ENCODE results near the gene SOCS1. TPM values are rescaled to one million over a fixed set of nuclear protein-coding genes. Genes with fewer than 3 reads are reported as not detected.
A peak's percentile ranks its signal among the peaks of the same experiment; 100 is the strongest.
"Not testable (repeated sequence)": the region's sequence is repeated elsewhere in the genome, so short reads cannot be mapped to it uniquely, and the experiment has no call there.

The SOCS1 gene
- total RNA-seq, 2 donors from 2014 or later = 3.2 to 3.7 TPM

- H3K27me3 ChIP-seq = no peaks in the 10 kb centered on the region
- no peaks in the 10 kb centered on the region for H3K36me3 ChIP-seq
- peak; percentile 51 for DNase-seq
- no peak overlapping the region for H3K9ac ChIP-seq (ENCODE audit: low read depth in 2 of 2, low read length in 2 of 2)
- H3K9me3 ChIP-seq = no peaks in the 10 kb centered on the region
- peak overlapping the region; percentile 53 for H3K27ac ChIP-seq
- H3K4me3 ChIP-seq = no peak overlapping the region
- intact Hi-C loops (cut with DNase I) = no loop called here
- H3K4me1 ChIP-seq = no peaks in the 10 kb centered on the region
- TF ChIP-seq CTCF (IDR thresholded peaks at IDR 0.05) = no peak
Measured at GRCh38 chr16:11224096-11224893, 31.7 kb downstream of the SOCS1 start.

- H3K27me3 ChIP-seq; H3K4me1 ChIP-seq; H3K4me3 ChIP-seq; H3K27ac ChIP-seq; intact Hi-C loops (cut with DNase I); DNase-seq; H3K9ac ChIP-seq (ENCODE audit: low read depth in 2 of 2, low read length in 2 of 2); H3K36me3 ChIP-seq; H3K9me3 ChIP-seq: not testable (repeated sequence)
Measured at GRCh38 chr16:11220507-11220906, 35.5 kb downstream of the SOCS1 start.

GRCh38 chr16:11219178-11219577 is 36.8 kb downstream of the SOCS1 start:
- TF ChIP-seq CTCF (IDR thresholded peaks at IDR 0.05) = no peak
- no peaks in the 10 kb centered on the region for H3K27me3 ChIP-seq
- H3K9ac ChIP-seq (ENCODE audit: low read depth in 2 of 2, low read length in 2 of 2) = no peak overlapping the region
- no peak overlapping the region for H3K27ac ChIP-seq
- no peaks in the 10 kb centered on the region for H3K4me1 ChIP-seq
- no peak overlapping the region for H3K4me3 ChIP-seq
- H3K36me3 ChIP-seq = no peaks in the 10 kb centered on the region
- no peak for DNase-seq
- intact Hi-C loops (cut with DNase I) = no loop called here
- H3K9me3 ChIP-seq = no peaks in the 10 kb centered on the region

GRCh38 chr16:11218604-11218962 is 37.4 kb downstream of the SOCS1 start:
- Histone ChIP-seq H3K27me3 (no peaks in the 10 kb centered on the region), H3K9ac (ENCODE audit: low read depth in 2 of 2, low read length in 2 of 2) (no peak overlapping the region), H3K27ac (no peak overlapping the region), H3K4me1 (no peaks in the 10 kb centered on the region), H3K4me3 (no peak overlapping the region), H3K9me3 (no peaks in the 10 kb centered on the region), H3K36me3 (no peaks in the 10 kb centered on the region)
- intact Hi-C loops (cut with DNase I) = no loop called here
- TF ChIP-seq CTCF (IDR thresholded peaks at IDR 0.05) = no peak
- no peak for DNase-seq

- Histone ChIP-seq H3K4me3 (no peak overlapping the region), H3K9ac (ENCODE audit: low read depth in 2 of 2, low read length in 2 of 2) (no peak overlapping the region), H3K36me3 (no peaks in the 10 kb centered on the region), H3K27me3 (no peaks in the 10 kb centered on the region), H3K4me1 (no peaks in the 10 kb centered on the region), H3K9me3 (no peaks in the 10 kb centered on the region), H3K27ac (no peak overlapping the region)
- no peak for TF ChIP-seq CTCF (IDR thresholded peaks at IDR 0.05)
- DNase-seq = no peak
- intact Hi-C loops (cut with DNase I) = no loop called here
Measured at GRCh38 chr16:11217651-11218603, 38.1 kb downstream of the SOCS1 start.

All from colonic mucosa (tissue), 4 donors.